HepG2 (cell line): ENCODE data around the gene GRB7. TPM values are rescaled to one million over a fixed set of nuclear protein-coding genes. Genes with fewer than 3 reads are reported as not detected.

Source experiments
- ATAC-seq: fragments of 200-7000 bp; cut with Tn5 transposase; 3 replicates; pipeline ENCODE4 v1.9.1; 2020; ENCODE audit warnings: mild to moderate bottlenecking, moderate library complexity
- BruUV-seq: library from RNA; stranded (reverse); fragments of 400-500 nt; replicated peaks from 2 replicates; lab custom pipeline; 2021; lab: Mats Ljungman, UMichigan
- CTCF ChIA-PET: fragments of 300-600 bp; formaldehyde crosslinking; extraction: SDS; loops from one replicate; lab custom pipeline; 2021; ENCODE audit warnings: low total read pairs, inconsistent platforms, low intra/inter-chr PET ratio; lab: Yijun Ruan, JAX
- POLR2A ChIA-PET: fragments of 350-600 bp; sonication (Branson Sonifier 250); formaldehyde crosslinking; loops from one replicate; lab custom pipeline; 2020; ENCODE audit warnings: antibody characterized with exemption, inconsistent platforms; lab: Yijun Ruan, JAX
- DNase-seq: peaks from one replicate; pipeline ENCODE4 v3.0.0-alpha.2; 2015; ENCODE audit warnings: low spot score
- FAIRE-seq: peaks from 3 replicates; lab custom pipeline; 2011; peaks lifted over from hg19 to GRCh38; lab: Jason Lieb, UNC
- H2AFZ ChIP-seq: one replicate; pipeline ENCODE4 v1.6.1; 2011; ENCODE audit warnings: low read length, inconsistent platforms
- H3K27ac ChIP-seq: fragments of 300-600 bp; 3 replicates; pipeline ENCODE4 v1.8.0; 2011; ENCODE audit warnings: mixed run types, mild to moderate bottlenecking, mixed read lengths, low read length, inconsistent platforms; ENCODE audit not compliant: insufficient read depth; ENCODE audit errors: extremely low read length
- H3K27me3 ChIP-seq, 2 experiments: fragments of 200-600 bp in 1 of 2; 2 replicates in 1 of 2; 3 replicates in 1 of 2; pipeline versions ENCODE4 v1.6.0 to v1.8.0; 2011; ENCODE audit warnings: low read length in 2 of 2, mild to moderate bottlenecking in 2 of 2, moderate library complexity in 2 of 2, inconsistent platforms in 1 of 2; ENCODE audit not compliant: insufficient read depth in 2 of 2, control insufficient read depth in 1 of 2
- H3K36me3 ChIP-seq, 2 experiments: fragments of 200-600 bp in 1 of 2; replicated peaks in 1 of 2; 2 replicates in 1 of 2; 3 replicates in 1 of 2; pipeline versions ENCODE4 v1.5.1 to v1.8.0; 2011; ENCODE audit warnings: low read length in 2 of 2, inconsistent platforms in 1 of 2; ENCODE audit not compliant: insufficient read depth in 2 of 2, control insufficient read depth in 1 of 2
- H3K4me1 ChIP-seq: 2 replicates; pipeline ENCODE4 v1.5.1; 2012; ENCODE audit warnings: low read length, inconsistent platforms; ENCODE audit not compliant: insufficient read depth
- H3K4me2 ChIP-seq: 2 replicates; pipeline ENCODE4 v1.6.0; 2011; ENCODE audit warnings: low read depth, low read length, inconsistent platforms
- H3K4me3 ChIP-seq, 3 experiments: fragments of 200-600 bp in 1 of 3; sonication (generic), shearing (Covaris generic) in 1 of 3; replicated peaks in 1 of 3; 2 replicates each; pipeline ENCODE4 v1.5.1; 2011 to 2016; ENCODE audit warnings: low read length in 3 of 3, inconsistent platforms in 2 of 3, low read depth in 2 of 3, mild to moderate bottlenecking in 2 of 3, control low read depth in 1 of 3, mixed read lengths in 1 of 3; ENCODE audit not compliant: insufficient read depth in 1 of 3
- H3K79me2 ChIP-seq: one replicate; pipeline ENCODE4 v1.6.1; 2011; ENCODE audit warnings: low read length, inconsistent platforms; ENCODE audit not compliant: insufficient read depth
- H3K9ac ChIP-seq: 2 replicates; pipeline ENCODE4 v1.6.0; 2011; ENCODE audit warnings: mild to moderate bottlenecking, low read depth, low read length, inconsistent platforms; ENCODE audit not compliant: insufficient read depth
- H3K9me3 ChIP-seq: 2 replicates; pipeline ENCODE4 v1.5.1; 2012; ENCODE audit warnings: mild to moderate bottlenecking, low read length
- H4K20me1 ChIP-seq: 2 replicates; pipeline ENCODE4 v1.6.0; 2011; ENCODE audit warnings: inconsistent platforms, mild to moderate bottlenecking, low read length, moderate library complexity; ENCODE audit not compliant: insufficient read depth
- ESRRA ChIP-seq: sonication (generic); formaldehyde crosslinking; IDR thresholded peaks from 2 replicates; pipeline ENCODE4 v1.5.1; 2020; ENCODE audit warnings: mild to moderate bottlenecking, low read depth, missing genetic modification reagents
- SMARCE1 ChIP-seq: fragments of 450-650 bp; IDR thresholded peaks from 2 replicates; pipeline ENCODE4 v1.6.1; 2017; ENCODE audit warnings: borderline replicate concordance
- ZKSCAN1 ChIP-seq: fragments of 150-350 bp; IDR thresholded peaks from 2 replicates; pipeline ENCODE4 v1.6.1; 2014; ENCODE audit warnings: low read length
- ZNF343 ChIP-seq: sonication (generic); formaldehyde crosslinking; IDR thresholded peaks from 2 replicates; pipeline ENCODE4 v1.4.0; 2020; ENCODE audit warnings: mild to moderate bottlenecking, missing genetic modification reagents
- ZNF766 ChIP-seq: sonication (generic); formaldehyde crosslinking; IDR thresholded peaks from 2 replicates; pipeline ENCODE4 v1.5.0; 2020; ENCODE audit warnings: missing genetic modification reagents, borderline replicate concordance
- WGBS: methylation state at CpG from one replicate; pipeline ENCODE4 v1.1.6; 2017; ENCODE audit warnings: low lambda C conversion rate; 5-methylcytosine and 5-hydroxymethylcytosine counted together
- in situ Hi-C: cut with HindIII; loops from 2 replicates; pipeline ENCODE4 v1.10.0; 2017; ENCODE audit warnings: low pct_unique_long_range_greater_than_20kb; ENCODE audit not compliant: extremely low pct_ligation_motif_present
- intact Hi-C: fragments of 100-400 bp; cut with micrococcal nuclease; formaldehyde crosslinking; loops from one replicate; pipeline ENCODE4 v1.10.0; 2022; ENCODE audit not compliant: unreplicated experiment
- polyA plus RNA-seq, 8 experiments: library from polyadenylated mRNA; depleted of rRNA in 3 of 8; stranded (reverse) in 7 of 8; unstranded in 1 of 8; fragments of >200 nt; fragmentation: Illumina TruSeq in 4 of 8; extraction: Trizol in 4 of 8; gene quantifications; 2 replicates each; pipeline versions ENCODE4 v1.2.1 to v1.2.3, GENCODE V29; 2011 to 2016; ENCODE audit warnings: low read depth in 4 of 8, missing spikeins in 1 of 8, mixed read lengths in 1 of 8; ENCODE audit not compliant: insufficient read depth in 1 of 8
- total RNA-seq, 5 experiments: library from RNA; depleted of rRNA; stranded (reverse); fragments of >200 nt; fragmentation: Illumina TruSeq; extraction: Trizol; gene quantifications; 2 replicates each; pipeline ENCODE4 v1.2.3, GENCODE V29; 2016; ENCODE audit warnings: low read depth in 1 of 5
- TF ChIP-seq, protein P1 (sequence below): sonication (generic); formaldehyde crosslinking; IDR thresholded peaks from 2 replicates; pipeline ENCODE4 v1.4.0; 2020; ENCODE audit warnings: mild to moderate bottlenecking, missing genetic modification reagents
- TF ChIP-seq, protein P2 (sequence below): sonication (generic); formaldehyde crosslinking; IDR thresholded peaks from 2 replicates; pipeline ENCODE4 v1.8.1; 2022; ENCODE audit warnings: low read depth, mild to moderate bottlenecking, missing genetic modification reagents

The GRB7 gene
- total and polyA plus RNA-seq, 2 of the 13 experiments (the other 11 are each of a cell fraction or from before 2014, with no cell fraction given): 60.2 to 77.7 TPM

DNA sequence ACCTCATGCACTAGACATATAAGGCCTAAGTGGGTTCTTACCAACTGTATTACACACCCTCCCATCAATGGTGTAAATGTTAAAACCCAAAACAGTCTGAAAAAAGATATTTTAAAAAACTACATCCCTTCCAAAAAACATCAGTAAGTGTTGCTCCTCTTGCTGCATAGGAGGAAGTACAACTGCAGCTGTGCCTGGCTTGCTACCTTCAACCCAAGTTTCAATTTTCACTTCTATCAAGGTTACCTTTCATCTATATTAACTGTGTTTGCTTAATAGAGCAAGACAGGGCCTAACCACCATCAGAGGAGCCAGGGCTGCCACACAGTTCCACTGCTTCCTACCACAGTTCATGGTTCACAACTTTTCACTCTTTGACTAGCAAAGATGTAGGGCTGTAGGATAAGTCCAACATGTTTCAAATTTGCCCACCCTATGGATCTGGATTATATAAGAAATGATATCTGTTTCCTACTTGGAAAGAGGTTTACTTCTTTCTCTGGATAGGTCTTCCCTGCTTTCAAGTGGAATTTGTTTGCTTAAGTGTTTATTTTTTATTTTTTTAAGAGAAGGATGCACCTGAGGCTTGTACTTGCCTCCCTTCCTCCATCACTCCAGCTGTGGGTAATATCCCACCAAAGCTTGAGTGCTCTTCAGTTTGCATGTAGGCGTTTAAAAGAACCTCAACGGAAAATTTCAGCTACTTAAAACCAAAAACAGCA lies 56.7 kb downstream of the GRB7 start:
- H3K4me1 ChIP-seq: no peaks in the 10 kb centered on the region
- 0% methylated on average over 2 of the region's 2 CpGs for WGBS
- ChIA-PET POLR2A (no interaction called here), CTCF (no interaction called here)
- H3K79me2 ChIP-seq: no peaks in the 10 kb centered on the region
- FAIRE-seq: no peak
- intact Hi-C loops (no loop called here), in situ Hi-C loops (no loop called here)
- no peak overlapping the region for H2AFZ ChIP-seq
- no TSS peak for BruUV-seq
- H3K27me3 ChIP-seq: 0 out of 5 replicates have a peak, but pooled peaks cover 0 to 8% of the 10 kb centered on the region in 2 experiments
- H3K9me3 ChIP-seq: no peaks in the 10 kb centered on the region
- DNase-seq: no peak
- no peak for ATAC-seq
- no peaks in the 10 kb centered on the region for H3K36me3 ChIP-seq
- no peak overlapping the region for H3K4me3 ChIP-seq
- H3K27ac ChIP-seq: no peak overlapping the region
- no peak overlapping the region for H3K4me2 ChIP-seq
- H3K9ac ChIP-seq: no peak overlapping the region
- no peaks in the 10 kb centered on the region for H4K20me1 ChIP-seq
- no peak for TF ChIP-seq ZNF766 (CRISPR knock-in tag)
- TF ChIP-seq SMARCE1: no peak
- no peak for TF ChIP-seq ZKSCAN1
- no peak for TF ChIP-seq ESRRA
- TF ChIP-seq, protein P1, sequence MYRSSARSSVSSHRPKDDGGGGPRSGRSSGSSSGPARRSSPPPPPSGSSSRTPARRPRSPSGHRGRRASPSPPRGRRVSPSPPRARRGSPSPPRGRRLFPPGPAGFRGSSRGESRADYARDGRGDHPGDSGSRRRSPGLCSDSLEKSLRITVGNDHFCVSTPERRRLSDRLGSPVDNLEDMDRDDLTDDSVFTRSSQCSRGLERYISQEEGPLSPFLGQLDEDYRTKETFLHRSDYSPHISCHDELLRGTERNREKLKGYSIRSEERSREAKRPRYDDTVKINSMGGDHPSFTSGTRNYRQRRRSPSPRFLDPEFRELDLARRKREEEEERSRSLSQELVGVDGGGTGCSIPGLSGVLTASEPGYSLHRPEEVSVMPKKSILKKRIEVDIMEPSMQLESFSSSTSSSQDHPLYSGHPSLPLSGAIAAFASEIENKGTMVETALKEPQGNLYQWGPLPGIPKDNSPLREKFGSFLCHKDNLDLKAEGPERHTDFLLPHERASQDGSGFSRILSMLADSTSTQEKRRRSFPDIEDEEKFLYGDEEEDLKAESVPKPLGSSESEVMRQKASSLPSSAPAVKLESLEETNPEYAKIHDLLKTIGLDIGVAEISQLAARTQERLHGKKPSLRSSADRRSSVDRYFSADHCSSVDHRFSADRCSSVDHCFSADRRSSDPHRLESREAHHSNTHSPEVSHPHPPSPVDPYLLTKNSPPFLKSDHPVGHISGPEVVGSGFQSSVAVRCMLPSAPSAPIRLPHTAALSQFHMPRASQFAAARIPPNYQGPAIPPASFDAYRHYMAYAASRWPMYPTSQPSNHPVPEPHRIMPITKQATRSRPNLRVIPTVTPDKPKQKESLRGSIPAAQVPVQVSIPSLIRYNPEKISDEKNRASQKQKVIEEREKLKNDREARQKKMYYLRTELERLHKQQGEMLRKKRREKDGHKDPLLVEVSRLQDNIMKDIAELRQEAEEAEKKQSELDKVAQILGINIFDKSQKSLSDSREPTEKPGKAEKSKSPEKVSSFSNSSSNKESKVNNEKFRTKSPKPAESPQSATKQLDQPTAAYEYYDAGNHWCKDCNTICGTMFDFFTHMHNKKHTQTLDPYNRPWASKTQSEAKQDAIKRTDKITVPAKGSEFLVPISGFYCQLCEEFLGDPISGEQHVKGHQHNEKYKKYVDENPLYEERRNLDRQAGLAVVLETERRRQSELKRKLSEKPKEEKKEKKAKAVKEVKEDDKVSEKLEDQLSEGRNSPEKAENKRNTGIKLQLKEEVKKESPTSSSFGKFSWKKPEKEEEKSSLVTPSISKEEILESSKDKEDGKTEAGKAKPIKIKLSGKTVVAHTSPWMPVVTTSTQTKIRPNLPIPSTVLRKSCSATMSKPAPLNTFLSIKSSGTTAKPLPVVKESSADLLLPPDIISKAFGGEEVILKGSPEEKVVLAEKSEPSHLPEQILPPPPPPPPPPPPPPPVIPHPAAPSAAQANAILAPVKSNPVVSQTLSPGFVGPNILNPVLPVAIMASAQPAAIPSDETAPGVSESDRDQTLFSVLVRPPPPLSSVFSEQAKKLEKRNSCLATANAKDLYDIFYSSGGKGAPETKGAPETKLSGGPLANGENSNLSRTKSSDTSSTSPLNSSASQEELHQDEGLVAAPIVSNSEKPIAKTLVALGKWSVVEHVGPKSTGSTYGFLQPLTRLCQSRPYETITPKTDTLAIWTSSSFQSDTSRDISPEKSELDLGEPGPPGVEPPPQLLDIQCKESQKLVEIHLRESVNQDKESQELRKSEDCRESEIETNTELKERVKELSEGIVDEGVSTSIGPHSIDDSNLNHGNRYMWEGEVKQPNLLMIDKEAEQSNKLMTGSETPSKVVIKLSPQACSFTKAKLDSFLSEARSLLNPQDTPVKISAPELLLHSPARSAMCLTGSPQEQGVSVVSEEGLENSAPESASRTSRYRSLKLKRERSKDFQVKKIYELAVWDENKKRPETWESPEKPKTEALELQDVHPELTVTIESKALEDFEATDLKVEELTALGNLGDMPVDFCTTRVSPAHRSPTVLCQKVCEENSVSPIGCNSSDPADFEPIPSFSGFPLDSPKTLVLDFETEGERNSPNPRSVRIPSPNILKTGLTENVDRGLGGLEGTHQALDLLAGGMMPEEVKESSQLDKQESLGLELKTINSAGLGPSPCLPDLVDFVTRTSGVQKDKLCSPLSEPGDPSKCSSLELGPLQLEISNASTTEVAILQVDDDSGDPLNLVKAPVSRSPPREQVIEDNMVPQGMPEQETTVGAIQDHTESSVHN (CRISPR knock-in tag): no peak
- no peak for TF ChIP-seq ZNF343 (CRISPR knock-in tag)
- TF ChIP-seq, protein P2, sequence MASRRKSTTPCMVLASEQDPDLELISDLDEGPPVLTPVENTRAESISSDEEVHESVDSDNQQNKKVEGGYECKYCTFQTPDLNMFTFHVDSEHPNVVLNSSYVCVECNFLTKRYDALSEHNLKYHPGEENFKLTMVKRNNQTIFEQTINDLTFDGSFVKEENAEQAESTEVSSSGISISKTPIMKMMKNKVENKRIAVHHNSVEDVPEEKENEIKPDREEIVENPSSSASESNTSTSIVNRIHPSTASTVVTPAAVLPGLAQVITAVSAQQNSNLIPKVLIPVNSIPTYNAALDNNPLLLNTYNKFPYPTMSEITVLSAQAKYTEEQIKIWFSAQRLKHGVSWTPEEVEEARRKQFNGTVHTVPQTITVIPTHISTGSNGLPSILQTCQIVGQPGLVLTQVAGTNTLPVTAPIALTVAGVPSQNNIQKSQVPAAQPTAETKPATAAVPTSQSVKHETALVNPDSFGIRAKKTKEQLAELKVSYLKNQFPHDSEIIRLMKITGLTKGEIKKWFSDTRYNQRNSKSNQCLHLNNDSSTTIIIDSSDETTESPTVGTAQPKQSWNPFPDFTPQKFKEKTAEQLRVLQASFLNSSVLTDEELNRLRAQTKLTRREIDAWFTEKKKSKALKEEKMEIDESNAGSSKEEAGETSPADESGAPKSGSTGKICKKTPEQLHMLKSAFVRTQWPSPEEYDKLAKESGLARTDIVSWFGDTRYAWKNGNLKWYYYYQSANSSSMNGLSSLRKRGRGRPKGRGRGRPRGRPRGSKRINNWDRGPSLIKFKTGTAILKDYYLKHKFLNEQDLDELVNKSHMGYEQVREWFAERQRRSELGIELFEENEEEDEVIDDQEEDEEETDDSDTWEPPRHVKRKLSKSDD (CRISPR knock-in tag): no peak
